CD4-positive, alpha-beta T cell treated with Interleukin-6 at 100 ng/mL for 8 hours (primary cell): Measurements from ENCODE around the gene PPP1R12A.
A peak's percentile ranks its signal among the peaks of the same experiment; 100 is the strongest.
"Not testable (repeated sequence)": the region's sequence is repeated elsewhere in the genome, so short reads cannot be mapped to it uniquely, and the experiment has no call there.

Source experiments
- DNase-seq: peaks from one replicate; pipeline ENCODE4 v3.0.0-alpha.2; 2020; ENCODE audit warnings: mixed read lengths, low spot score

The PPP1R12A gene

DNA sequence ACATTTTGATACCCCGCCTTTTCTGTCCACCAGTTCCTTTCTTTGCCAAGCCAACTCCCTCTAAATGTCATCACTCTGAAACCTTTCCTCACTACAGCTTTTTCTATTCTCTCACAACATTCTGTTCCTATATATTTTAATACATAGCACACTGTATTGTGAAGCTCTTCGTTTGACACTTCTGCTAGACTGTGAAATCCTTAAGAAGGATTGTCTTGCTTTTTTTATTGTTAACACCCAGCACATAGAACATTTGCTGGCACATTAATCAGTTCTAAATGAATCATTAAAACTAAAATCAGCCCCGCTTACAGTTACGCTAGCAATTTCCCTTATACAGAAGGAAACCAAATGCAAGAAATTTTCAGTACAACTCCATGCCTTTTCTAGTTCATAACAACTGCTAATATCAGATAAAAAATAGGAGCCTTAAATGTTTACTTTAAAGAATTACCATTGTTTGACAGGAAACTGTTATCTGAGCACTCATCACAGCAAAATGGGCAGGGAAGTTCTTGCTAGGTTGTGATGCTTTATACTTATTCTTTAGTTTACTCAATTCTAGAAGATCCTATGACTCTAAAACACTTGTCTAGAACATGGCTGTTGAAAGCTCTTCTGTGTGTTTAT, 93.5 kb downstream of the PPP1R12A start:
- DNase-seq: no peak

DNA sequence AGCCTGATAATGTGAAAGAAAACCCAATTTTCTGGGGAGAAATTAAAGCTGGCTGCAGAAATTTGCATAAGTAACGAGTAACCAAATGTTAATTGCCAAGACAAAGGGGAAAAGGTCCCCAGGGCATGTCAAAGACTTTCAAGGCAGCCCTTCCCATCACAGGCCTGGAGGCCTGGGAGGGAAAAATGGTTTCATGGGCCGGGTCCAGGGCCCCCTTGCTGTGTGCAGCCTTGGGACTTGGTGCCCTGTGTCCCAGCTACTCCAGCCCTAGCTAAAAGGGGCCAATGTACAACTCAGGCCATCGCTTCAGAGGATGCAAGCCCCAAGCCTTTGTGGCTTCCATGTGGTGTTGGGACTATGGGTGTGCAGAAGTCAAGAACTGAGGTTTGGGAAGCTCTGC, 96.5 kb downstream of the PPP1R12A start:
- DNase-seq: no peak

DNA sequence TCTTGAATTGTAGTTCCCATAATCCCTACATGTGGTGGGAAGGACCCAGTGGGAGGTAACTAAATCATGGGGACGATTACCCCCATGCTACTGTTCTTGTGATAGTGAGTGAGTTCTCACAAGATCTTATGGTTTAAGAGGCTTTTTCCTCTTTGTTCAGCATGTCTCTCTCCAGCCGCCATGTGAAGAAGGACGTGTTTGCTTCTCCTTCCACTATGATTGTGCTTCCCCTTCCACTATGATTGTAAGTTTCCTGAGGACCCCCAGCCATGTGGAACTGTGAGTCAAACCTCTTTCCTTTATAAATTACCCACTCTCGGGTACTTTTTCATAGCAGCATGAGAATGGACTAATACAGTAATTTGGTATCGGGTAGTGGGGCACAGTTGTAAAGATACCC, 97.3 kb downstream of the PPP1R12A start:
- DNase-seq: no peak

DNA sequence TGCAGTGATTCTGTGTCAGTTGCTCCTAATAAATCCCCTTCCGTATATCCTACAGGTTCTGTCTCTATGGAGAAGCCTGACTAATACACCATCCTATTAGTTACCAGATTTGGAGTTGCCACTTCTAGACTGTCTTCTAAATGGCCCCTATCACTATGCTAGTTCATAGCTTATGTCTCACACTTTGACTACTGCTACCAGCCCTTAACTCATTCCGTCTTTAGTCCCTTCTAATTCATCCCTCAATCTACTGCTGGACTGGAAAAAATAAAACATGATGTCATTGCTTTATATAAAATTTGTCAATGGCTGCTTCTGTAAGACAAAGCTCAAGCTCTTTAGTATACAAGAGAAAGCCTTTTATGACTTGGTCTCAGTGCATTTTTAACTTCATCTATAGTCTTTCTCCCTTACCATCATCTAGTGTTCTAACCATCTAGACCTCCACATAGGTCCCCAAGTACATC, 99.5 kb downstream of the PPP1R12A start:
- DNase-seq: no peak

DNA sequence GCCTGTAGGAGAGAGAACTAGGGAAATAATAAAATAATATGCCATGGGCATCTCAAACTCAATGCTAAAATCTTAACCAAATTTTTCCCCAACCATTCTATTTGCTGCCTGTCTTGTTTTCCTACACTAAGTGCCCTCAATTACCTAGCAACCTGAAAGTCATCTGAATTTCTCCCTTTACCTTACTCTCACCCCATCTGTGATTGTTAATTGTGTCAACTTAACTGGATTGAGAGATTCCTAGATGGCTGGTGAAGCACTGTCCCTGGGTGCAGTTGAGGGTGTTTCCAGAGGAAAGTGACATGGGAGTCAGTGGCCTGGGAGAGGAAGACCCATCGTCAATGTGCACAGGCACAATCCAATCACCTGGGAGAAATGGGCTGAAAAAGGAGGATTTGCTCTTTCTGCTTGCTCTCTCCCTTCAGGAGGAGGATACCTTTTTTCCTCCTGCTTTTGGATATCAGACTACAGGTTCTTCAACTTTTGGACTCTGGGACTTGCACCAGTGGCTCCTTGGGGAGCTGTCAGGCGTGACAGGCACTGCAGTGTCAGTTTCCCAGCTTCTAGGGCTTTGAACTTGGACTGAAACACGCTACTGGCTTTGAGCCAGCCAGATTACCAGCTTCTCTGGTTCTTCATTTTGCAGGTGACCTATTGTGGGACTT, 100.1 kb downstream of the PPP1R12A start:
- no peak for DNase-seq

DNA sequence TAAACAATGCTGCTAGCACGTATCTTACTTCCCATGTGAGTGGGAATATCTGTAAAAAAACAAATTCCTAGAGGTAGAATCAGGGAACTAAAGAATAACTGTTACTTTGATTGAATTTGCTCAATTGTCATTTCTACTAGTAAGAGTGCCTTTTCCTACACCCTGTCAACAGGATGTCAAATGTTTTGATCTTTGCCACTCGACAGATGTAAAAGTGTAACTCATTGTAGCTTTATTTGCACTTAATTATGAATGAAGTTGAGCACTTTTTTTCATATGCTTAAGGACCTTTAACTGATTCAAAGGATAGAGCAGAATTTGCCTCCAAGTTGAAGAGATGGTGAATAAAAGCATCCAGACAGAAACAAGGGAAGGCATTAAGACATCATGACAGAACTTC, 104.5 kb downstream of the PPP1R12A start:
- DNase-seq: peak; percentile 4

DNA sequence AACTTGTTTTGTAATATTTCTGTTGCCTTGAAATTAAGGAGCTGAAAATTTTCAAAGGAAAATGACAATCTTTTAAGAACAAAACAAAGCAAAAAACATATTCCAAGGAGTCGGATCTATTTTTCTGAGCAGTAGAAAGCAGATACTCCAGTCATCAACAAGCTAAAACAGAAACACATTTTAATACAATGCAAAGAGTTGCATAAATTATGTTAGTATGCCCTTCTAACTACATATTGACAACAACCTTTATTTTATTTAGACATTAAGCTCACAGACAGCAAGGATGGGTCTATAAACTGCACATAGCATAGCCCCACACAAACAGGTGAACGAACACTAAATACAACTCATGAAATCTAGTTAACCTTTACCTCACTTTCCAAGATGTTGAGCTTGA, 106.0 kb downstream of the PPP1R12A start:
- no peak for DNase-seq

DNA sequence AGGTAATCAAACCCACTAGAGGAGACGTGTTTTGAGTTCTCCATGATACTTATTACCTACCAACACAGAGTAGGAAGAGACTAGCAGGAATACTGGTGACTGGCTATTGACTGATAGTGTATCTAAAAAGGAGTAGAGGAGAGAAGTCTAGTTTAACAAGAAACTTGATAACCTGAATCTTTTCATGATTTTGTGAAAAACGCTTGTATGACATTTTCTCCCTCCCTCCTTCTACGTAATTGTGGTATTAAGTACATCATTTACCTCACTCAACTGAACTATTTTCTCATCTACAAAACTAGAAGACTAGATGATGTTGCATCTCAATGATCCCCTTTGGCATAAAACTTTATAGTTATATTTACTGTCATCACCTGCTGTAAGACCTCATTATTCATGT, 107.4 kb downstream of the PPP1R12A start:
- DNase-seq: no peak

DNA sequence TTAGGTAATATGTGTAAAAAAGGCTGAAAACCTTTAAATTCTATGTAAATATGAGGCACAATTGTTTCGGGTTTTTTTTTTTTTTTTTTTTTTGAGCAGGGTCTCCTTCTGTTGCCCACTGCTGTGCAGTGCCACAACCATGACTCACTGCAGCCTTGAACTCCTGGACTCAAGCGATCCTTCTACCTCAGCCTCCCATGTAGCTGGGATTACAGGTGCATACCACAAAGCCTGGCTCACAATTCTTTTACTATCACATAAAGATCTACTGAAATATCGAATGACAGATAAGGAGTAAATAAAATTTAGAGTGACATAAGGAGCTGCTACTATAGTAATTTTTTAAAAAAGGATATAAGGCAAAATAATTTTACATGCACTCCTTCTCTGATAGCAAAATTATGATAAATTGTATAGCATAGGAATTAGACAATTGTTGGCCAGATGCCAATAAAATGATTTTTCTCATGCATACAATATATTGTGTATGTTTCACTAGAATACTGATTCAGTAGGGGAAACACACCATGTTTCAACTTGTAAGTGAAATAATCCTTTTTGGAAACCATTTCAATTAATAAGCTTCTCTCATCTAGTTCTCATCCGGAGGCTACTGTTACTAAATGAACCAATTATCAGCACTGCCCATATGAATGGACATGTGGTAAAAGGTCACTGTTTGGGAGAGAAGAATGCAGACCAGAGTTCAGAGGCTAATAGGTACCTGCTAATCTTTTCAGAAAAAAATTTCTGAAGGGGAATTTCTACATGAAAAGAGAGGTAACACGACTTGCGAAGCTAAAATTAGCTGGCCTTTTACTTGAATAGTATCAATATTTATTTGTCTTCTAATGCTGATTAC, 108.4 kb downstream of the PPP1R12A start:
- no peak for DNase-seq

DNA sequence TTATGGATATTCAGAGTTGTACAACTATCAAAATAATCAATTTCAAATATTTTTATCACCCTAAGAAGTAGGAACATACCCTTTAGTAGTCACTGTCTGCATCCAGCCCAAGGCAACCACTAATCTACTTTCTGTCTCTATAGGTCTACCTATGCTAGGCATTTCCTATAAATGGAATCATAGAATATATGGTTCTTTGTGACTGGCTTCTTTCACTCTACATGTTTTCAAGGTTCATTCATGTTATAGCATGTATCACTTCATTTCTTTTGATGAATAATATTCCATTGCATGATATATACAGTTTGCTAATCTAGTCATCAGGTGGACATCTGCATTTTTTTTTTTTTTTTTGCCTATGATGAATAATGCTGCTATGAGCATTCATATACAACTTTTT, 112.4 kb downstream of the PPP1R12A start:
- no peak for DNase-seq

DNA sequence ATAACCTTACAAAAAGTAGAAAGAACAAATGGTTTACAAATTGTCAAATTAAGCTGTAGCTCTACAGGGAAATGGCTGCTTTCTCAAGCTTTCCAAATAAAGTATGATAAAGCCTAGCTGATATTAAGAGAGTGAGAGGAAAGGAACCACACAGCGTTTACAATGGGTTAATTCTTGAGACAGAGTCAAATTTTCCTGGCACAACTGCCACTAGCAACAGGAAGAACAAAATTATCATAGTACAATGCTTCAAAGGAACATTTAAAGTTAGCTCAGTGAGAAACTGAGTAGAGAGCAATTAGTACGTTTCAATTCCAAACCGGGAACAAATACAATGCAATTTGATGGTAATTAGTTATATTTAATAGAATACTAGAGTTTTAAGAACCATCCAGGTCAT, 116.0 kb downstream of the PPP1R12A start:
- DNase-seq: no peak

DNA sequence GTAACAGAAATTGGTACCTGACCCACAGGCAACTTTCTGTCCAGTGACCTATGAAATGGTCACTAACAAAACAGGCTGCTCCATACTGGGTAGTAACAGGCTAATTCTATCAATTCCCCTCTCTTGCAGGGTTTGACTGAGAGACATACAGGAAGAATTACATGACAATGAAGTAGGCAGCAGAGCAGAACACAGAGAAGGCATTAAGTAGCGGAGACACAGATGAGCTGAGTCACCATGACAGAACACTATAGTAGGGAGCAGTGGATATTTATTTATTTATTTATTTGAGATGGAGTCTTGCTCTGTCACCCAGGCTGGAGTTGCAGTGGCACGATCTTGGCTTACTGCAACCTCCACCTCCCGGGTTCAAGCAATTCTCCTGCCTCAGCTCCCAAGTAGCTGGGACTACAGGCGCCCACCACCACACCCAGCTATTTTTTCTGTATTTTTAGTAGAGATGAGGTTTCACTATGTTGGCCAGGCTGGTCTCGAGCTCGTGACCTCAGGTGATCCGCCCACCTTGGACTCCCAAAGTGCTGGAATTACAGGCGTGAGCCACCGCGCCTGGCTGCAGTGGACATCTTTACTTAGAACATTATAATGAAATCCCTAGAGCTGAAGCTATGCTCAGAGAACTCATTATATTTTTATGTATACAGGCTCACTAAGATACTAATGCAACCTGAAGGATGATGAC, 150.4 kb downstream of the PPP1R12A start:
- not testable (repeated sequence) for DNase-seq

DNA sequence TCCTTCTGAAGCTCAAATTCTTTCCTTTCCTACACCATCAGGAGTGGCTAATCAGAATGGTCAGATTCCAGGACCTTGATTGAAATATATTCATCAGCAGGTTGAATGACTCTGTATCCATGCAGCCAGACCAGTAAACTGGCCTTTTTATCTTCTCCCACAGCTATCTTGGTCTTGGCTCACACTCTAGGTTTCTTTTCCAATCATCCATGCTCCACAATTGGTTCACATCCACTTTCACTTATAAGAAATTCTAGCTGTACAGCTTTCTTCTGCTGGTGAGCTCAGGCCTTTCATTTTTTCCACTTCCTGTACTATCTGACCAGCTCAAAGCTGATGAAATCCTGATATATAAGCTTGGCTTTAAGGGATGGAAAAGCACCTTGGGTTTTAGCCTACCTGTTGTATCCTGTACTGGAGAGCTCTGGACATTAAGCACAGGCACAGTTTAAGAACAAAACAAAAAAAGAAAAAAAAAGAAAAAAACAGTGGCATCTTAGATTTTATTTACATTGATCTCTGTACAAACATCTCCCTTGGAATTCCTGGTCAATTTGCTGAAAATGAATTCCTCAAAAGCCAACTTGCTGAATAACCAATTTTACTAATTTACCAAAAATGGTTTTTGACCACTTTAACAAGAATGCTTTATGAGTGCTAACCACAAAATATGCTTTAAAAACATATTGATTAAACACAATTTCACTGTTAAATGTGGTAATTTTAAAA, 152.6 kb downstream of the PPP1R12A start:
- DNase-seq: no peak

DNA sequence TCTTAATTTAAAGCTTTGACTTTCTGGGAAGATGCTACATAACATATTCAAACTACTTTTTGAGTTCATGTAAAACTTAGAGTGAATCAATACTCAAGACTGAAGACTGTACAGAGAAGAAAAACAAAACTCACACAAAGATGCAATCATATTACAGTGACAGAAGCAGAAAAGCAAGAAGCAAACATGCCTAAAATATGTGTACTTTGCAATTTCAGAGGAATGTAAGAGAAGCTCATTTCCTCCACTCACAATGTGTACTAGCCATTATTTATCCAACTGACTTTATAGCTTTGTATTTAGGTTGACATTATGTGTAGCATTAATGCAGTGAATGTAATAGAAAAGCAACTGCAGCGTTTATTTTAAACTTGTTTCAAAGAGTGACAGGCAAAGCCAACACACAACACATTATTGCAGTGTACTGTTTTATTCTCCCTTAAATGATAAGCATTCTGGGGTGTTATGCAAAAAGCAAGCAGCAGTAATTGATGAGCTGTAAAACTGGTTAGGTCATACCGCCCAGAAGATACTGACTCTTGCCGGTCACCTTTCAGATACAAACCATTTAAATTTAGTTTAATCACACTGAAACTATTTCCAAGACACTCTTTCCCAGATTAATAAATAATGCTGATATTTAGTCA, 156.0 kb downstream of the PPP1R12A start:
- DNase-seq: no peak

DNA sequence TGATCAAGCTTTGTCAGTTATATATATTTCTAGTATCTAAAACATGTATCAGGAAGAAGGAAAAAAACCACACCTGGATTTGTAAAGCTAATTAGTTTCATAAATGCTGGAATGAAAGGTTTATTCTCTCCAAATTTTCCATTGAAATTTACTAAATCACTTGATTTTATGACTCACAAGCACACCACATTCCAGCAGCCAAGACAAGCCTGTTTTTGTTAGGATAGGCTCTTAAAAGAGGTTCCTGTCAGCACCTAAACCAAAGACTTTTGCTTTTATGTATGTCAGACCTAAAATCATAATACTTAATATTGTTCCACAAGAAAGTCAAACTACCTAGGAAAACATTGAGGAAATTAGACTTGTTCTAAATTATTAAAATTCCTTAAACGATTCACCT, 158.8 kb downstream of the PPP1R12A start:
- DNase-seq: no peak

DNA sequence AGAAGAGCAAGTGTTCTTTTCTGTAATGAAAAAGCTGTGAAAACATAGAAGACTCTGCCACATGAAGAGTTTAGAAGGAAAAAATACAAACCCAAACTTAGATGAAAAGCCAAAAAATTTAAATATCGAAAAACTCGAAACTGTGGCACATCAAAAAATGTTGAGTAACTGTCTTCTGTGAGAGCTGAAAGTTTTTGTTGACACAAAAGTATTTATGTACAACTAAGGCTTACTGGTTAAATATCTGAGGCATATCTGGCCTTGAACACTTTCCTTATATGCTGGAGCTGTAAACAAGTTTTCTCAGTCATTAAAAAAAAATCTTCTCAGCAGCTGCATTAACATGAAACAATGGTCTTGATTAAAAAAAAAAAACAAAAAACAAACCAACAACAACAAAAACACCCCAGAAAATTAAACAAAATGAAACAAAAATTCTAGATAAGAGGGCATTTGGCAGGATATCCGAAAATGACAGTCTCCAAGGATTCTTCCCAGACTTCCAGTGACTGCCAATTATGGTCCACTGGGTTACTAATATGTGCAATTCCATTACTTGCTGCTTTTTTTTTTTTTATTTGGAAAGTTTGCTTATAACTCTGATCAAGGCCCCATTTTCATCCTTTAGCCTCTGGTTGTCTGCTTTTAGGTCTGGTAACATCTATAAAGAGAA, 159.4 kb downstream of the PPP1R12A start:
- no peak for DNase-seq

DNA sequence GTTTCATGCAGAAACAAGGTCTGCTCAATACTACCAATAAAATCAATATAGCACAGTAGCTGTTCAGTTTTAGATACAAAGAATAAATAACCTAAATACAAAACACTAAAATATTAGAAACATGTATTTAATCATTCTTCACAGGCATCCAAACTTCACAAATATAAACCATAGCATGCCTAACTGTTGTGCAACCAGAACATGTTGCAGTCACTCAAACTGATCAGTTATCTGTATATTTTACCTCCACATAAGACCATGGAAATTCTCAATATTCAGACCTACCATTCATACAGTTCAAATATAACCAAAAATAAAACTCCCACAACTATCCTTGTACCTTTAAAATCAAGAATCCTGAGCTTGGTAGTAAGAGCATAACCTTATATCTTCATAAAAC, 161.0 kb downstream of the PPP1R12A start:
- DNase-seq: no peak

DNA sequence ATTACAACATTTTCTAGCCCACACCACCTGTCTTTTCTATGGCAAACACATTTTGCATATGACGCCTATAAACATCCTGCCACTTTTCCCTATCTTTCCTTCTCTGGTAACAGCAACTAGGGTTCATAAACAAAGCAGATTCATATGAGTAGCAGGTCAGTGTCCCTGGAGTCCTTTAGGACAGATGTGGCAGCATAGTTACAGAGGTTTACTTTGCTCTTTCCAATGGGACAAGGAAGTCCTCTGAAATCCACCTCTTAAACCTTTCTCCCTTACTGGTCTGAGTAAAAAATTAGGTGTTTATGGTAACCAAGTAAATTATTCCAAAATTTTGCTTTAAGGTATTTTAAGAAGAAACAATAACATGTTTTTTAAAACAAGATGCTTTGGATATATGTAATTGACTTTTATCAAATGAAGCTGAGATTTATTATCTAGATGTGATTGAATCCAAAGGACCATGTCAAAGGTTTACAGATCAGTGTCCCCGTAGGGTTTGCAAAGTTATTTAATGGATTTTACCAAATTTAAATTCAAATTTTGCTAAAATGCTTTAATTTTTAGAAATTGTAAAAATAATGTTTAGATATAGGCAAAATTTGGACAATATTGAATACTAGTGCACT, 164.9 kb downstream of the PPP1R12A start:
- DNase-seq: no peak

DNA sequence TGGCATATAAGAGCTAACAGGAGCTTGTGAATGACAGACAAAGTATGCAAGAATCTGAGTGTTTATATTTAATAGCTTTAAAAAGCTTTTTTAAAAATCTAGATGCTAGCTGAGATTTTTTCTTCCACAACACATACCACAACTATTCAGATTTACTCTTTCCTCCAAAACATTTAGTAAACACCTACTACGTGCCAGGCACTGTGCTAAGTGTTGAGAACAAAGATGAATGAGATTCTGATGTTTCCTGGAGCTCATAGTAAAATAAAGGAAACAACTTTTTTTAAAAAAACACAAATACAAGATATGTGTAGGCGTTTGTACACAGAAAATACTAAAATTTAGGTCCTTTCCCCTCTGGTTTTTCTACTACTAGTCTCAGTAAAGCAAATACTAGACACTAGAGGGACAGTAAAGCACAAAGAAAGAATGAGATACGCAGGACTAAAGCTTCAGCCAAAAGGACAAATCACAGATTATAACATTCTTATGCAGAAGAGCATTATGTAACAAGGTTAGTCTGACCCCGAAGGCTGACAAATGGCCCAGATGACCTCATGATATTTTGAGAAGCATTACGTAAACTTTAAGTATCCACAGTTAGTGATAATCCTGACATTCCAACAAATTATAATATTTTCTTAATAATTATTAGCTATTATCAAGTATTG, 165.6 kb downstream of the PPP1R12A start:
- no peak for DNase-seq
